ENCODE data around the gene SLCO3A1.

Gene SLCO3A1

DNA sequence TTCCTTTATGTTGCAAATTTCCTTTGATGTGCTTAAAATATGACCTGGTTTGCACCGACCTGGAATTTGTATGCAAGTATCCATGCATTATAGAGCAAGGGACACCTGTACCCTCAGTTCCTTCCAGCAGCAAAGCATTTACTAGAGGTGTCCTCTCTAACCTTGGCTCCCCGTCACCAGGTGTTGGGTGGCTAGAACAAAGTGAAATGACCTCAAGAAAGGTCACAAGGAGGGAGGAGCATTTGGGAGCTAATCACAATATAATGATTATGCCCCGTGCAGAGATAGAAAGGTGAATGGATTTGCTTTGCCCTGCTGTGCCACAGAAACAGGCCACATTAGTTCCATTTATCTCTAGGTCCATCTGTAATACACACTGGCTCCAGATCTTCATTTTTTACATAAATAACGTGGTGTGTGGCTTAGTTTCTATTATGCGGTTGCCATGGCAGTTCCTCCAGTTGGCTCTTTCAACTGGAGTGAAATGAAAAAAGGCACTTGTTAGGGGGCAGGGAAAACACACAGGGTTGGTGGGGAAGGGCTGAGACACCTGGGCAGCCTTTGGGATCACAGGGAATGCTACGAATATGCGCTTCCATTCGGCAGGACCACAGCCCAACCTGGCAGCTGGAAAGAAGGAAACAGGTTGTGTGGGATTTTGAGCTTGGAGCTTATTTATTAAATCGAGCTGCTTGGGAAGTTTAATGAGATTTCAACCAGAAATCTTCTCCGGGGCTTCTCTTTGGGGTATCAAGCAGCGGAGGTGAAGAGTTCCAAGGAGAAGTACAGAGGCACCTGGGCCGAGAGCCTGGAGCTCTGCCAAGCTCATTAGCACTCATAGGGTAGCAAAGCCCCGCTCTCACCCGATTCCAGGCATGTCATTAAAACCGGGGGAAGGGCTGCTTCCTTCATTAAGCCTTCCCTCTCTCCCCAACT is 306.7 kb downstream of the SLCO3A1 start:
- no peak overlapping the region for H3K4me3 ChIP-seq (ENCODE audit: low read depth in 1 of 2, low read length in 2 of 2)
- peaks cover 0 to 32% of the 10 kb centered on the region in 2 donors for H3K36me3 ChIP-seq (ENCODE audit: control insufficient read depth in 1 of 2, insufficient read depth in 2 of 2, low read length in 2 of 2)
- H3K4me1 ChIP-seq (ENCODE audit: control insufficient read depth in 1 of 2, insufficient read depth in 2 of 2, low read length in 2 of 2), result peaks cover 0 to 5% of the 10 kb centered on the region in 2 donors
- H3K27ac ChIP-seq (ENCODE audit: low read length), result no peak overlapping the region
- H3K9me3 ChIP-seq (ENCODE audit: control insufficient read depth in 1 of 2, low read length in 2 of 2), result no peaks in the 10 kb centered on the region
- no peaks in the 10 kb centered on the region for H3K27me3 ChIP-seq (ENCODE audit: low read depth, low read length)

GRCh38 chr15:92161039-92161670 is 307.6 kb downstream of the SLCO3A1 start:
- Histone ChIP-seq H3K4me3 (ENCODE audit: low read depth in 1 of 2, low read length in 2 of 2) (no peak overlapping the region), H3K27ac (ENCODE audit: low read length) (no peak overlapping the region), H3K4me1 (ENCODE audit: control insufficient read depth in 1 of 2, insufficient read depth in 2 of 2, low read length in 2 of 2) (peaks cover 0 to 5% of the 10 kb centered on the region in 2 donors), H3K36me3 (ENCODE audit: control insufficient read depth in 1 of 2, insufficient read depth in 2 of 2, low read length in 2 of 2) (peaks cover 0 to 27% of the 10 kb centered on the region in 2 donors), H3K27me3 (ENCODE audit: low read depth, low read length) (no peaks in the 10 kb centered on the region), H3K9me3 (ENCODE audit: control insufficient read depth in 1 of 2, low read length in 2 of 2) (no peaks in the 10 kb centered on the region)

DNA sequence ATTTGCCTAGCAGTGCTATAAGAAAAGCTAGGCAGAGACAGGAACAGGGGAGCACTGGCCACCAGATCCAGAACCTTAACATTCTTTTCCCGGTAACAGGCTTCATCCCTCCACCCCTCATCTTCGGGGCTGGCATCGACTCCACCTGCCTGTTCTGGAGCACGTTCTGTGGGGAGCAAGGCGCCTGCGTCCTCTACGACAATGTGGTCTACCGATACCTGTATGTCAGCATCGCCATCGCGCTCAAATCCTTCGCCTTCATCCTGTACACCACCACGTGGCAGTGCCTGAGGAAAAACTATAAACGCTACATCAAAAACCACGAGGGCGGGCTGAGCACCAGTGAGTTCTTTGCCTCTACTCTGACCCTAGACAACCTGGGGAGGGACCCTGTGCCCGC is 309.1 kb downstream of the SLCO3A1 start:
- Histone ChIP-seq H3K27me3 (ENCODE audit: low read depth, low read length) (no peaks in the 10 kb centered on the region), H3K36me3 (ENCODE audit: control insufficient read depth in 1 of 2, insufficient read depth in 2 of 2, low read length in 2 of 2) (peaks cover 0 to 30% of the 10 kb centered on the region in 2 donors), H3K9me3 (ENCODE audit: control insufficient read depth in 1 of 2, low read length in 2 of 2) (no peaks in the 10 kb centered on the region), H3K27ac (ENCODE audit: low read length) (no peak overlapping the region), H3K4me1 (ENCODE audit: control insufficient read depth in 1 of 2, insufficient read depth in 2 of 2, low read length in 2 of 2) (peaks cover 0 to 5% of the 10 kb centered on the region in 2 donors), H3K4me3 (ENCODE audit: low read depth in 1 of 2, low read length in 2 of 2) (no peak overlapping the region)

DNA sequence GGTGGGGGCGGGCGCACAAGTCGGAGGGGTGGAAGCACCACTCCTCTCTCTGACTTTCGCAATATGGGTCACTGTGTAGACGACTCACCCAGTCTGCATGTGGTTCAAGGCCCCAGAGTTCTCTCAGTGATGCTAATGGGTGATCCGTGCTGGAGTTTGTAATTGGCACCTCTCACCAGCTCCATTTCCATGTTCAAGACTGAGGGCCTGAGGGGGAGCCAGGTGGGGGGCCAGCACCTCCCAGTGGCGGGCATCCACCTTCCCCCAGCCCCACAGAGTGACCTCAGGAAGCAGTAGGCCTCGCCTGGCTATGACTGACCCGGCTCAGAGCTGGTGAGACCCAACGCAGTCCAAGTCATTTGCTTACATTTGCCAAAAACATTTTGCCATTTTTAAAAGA is 310.1 kb downstream of the SLCO3A1 start:
- H3K4me1 ChIP-seq (ENCODE audit: control insufficient read depth in 1 of 2, insufficient read depth in 2 of 2, low read length in 2 of 2), result peaks cover 0 to 5% of the 10 kb centered on the region in 2 donors
- no peaks in the 10 kb centered on the region for H3K9me3 ChIP-seq (ENCODE audit: control insufficient read depth in 1 of 2, low read length in 2 of 2)
- H3K36me3 ChIP-seq (ENCODE audit: control insufficient read depth in 1 of 2, insufficient read depth in 2 of 2, low read length in 2 of 2), result peaks cover 0 to 30% of the 10 kb centered on the region in 2 donors
- H3K27ac ChIP-seq (ENCODE audit: low read length), result no peak overlapping the region
- H3K27me3 ChIP-seq (ENCODE audit: low read depth, low read length), result no peaks in the 10 kb centered on the region
- no peak overlapping the region for H3K4me3 ChIP-seq (ENCODE audit: low read depth in 1 of 2, low read length in 2 of 2)

GRCh38 chr15:92164327-92165000 is 311.0 kb downstream of the SLCO3A1 start:
- H3K9me3 ChIP-seq (ENCODE audit: control insufficient read depth in 1 of 2, low read length in 2 of 2), result no peaks in the 10 kb centered on the region
- no peaks in the 10 kb centered on the region for H3K27me3 ChIP-seq (ENCODE audit: low read depth, low read length)
- peaks cover 0 to 30% of the 10 kb centered on the region in 2 donors for H3K36me3 ChIP-seq (ENCODE audit: control insufficient read depth in 1 of 2, insufficient read depth in 2 of 2, low read length in 2 of 2)
- peaks cover 0 to 5% of the 10 kb centered on the region in 2 donors for H3K4me1 ChIP-seq (ENCODE audit: control insufficient read depth in 1 of 2, insufficient read depth in 2 of 2, low read length in 2 of 2)
- no peak overlapping the region for H3K4me3 ChIP-seq (ENCODE audit: low read depth in 1 of 2, low read length in 2 of 2)
- H3K27ac ChIP-seq (ENCODE audit: low read length), result no peak overlapping the region

GRCh38 chr15:92165001-92165346 is 311.5 kb downstream of the SLCO3A1 start:
- H3K27ac ChIP-seq (ENCODE audit: low read length), result no peak overlapping the region
- H3K36me3 ChIP-seq (ENCODE audit: control insufficient read depth in 1 of 2, insufficient read depth in 2 of 2, low read length in 2 of 2), result peaks cover 0 to 30% of the 10 kb centered on the region in 2 donors
- H3K27me3 ChIP-seq (ENCODE audit: low read depth, low read length), result no peaks in the 10 kb centered on the region
- peaks cover 0 to 5% of the 10 kb centered on the region in 2 donors for H3K4me1 ChIP-seq (ENCODE audit: control insufficient read depth in 1 of 2, insufficient read depth in 2 of 2, low read length in 2 of 2)
- no peaks in the 10 kb centered on the region for H3K9me3 ChIP-seq (ENCODE audit: control insufficient read depth in 1 of 2, low read length in 2 of 2)
- no peak overlapping the region for H3K4me3 ChIP-seq (ENCODE audit: low read depth in 1 of 2, low read length in 2 of 2)

- Histone ChIP-seq H3K27ac (ENCODE audit: low read length) (no peak overlapping the region), H3K9me3 (ENCODE audit: control insufficient read depth in 1 of 2, low read length in 2 of 2) (no peaks in the 10 kb centered on the region), H3K36me3 (ENCODE audit: control insufficient read depth in 1 of 2, insufficient read depth in 2 of 2, low read length in 2 of 2) (peaks cover 0 to 30% of the 10 kb centered on the region in 2 donors), H3K27me3 (ENCODE audit: low read depth, low read length) (no peaks in the 10 kb centered on the region), H3K4me3 (ENCODE audit: low read depth in 1 of 2, low read length in 2 of 2) (no peak overlapping the region), H3K4me1 (ENCODE audit: control insufficient read depth in 1 of 2, insufficient read depth in 2 of 2, low read length in 2 of 2) (peaks cover 0 to 3% of the 10 kb centered on the region in 2 donors)
Measured at GRCh38 chr15:92166029-92166428, 312.5 kb downstream of the SLCO3A1 start.

GRCh38 chr15:92166751-92167405 is 313.4 kb downstream of the SLCO3A1 start:
- H3K4me3 ChIP-seq (ENCODE audit: low read depth in 1 of 2, low read length in 2 of 2), result no peak overlapping the region
- no peaks in the 10 kb centered on the region for H3K27me3 ChIP-seq (ENCODE audit: low read depth, low read length)
- no peaks in the 10 kb centered on the region for H3K9me3 ChIP-seq (ENCODE audit: control insufficient read depth in 1 of 2, low read length in 2 of 2)
- H3K36me3 ChIP-seq (ENCODE audit: control insufficient read depth in 1 of 2, insufficient read depth in 2 of 2, low read length in 2 of 2), result peaks cover 0 to 30% of the 10 kb centered on the region in 2 donors
- H3K4me1 ChIP-seq (ENCODE audit: control insufficient read depth in 1 of 2, insufficient read depth in 2 of 2, low read length in 2 of 2), result no peaks in the 10 kb centered on the region
- no peak overlapping the region for H3K27ac ChIP-seq (ENCODE audit: low read length)

DNA sequence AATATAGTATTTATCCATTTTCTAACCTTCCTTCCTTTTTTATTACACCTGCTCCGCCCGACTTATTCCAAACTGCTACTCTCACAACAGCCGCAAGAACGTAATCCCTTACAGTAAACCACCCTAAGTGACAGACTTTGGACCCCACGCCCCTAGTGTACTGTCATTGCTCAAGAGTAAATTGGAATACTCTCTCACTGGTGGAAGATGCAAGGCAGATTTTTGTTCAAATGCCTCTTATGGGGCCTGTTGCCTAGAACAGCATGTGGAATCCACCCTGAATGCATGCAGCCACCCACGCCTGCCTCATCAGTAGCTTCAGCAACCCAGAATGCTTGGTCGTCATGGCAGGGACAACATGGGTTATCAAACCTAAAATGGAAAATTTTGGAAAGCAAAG is 313.9 kb downstream of the SLCO3A1 start:
- Histone ChIP-seq H3K4me1 (ENCODE audit: control insufficient read depth in 1 of 2, insufficient read depth in 2 of 2, low read length in 2 of 2) (no peaks in the 10 kb centered on the region), H3K27me3 (ENCODE audit: low read depth, low read length) (no peaks in the 10 kb centered on the region), H3K36me3 (ENCODE audit: control insufficient read depth in 1 of 2, insufficient read depth in 2 of 2, low read length in 2 of 2) (peaks cover 0 to 27% of the 10 kb centered on the region in 2 donors), H3K9me3 (ENCODE audit: control insufficient read depth in 1 of 2, low read length in 2 of 2) (no peaks in the 10 kb centered on the region), H3K4me3 (ENCODE audit: low read depth in 1 of 2, low read length in 2 of 2) (no peak overlapping the region), H3K27ac (ENCODE audit: low read length) (no peak overlapping the region)

GRCh38 chr15:92168066-92168683 is 314.7 kb downstream of the SLCO3A1 start:
- no peaks in the 10 kb centered on the region for H3K9me3 ChIP-seq (ENCODE audit: control insufficient read depth in 1 of 2, low read length in 2 of 2)
- H3K27ac ChIP-seq (ENCODE audit: low read length), result no peak overlapping the region
- no peaks in the 10 kb centered on the region for H3K4me1 ChIP-seq (ENCODE audit: control insufficient read depth in 1 of 2, insufficient read depth in 2 of 2, low read length in 2 of 2)
- no peak overlapping the region for H3K4me3 ChIP-seq (ENCODE audit: low read depth in 1 of 2, low read length in 2 of 2)
- no peaks in the 10 kb centered on the region for H3K27me3 ChIP-seq (ENCODE audit: low read depth, low read length)
- peaks cover 0 to 21% of the 10 kb centered on the region in 2 donors for H3K36me3 ChIP-seq (ENCODE audit: control insufficient read depth in 1 of 2, insufficient read depth in 2 of 2, low read length in 2 of 2)

Measured in muscle layer of duodenum (tissue), 2 donors.